ENCODE measurements around the gene DPYD.

The DPYD gene

GRCh38 chr1:97298966-97299365 lies 621.9 kb downstream of the DPYD start:
- no peak overlapping the region for H3K4me3 ChIP-seq (ENCODE audit: low read length)
- DNase-seq (ENCODE audit: low read depth, low spot score) = no peak
- no CpG with 5 or more reads among the region's 1 CpG for WGBS (ENCODE audit: insufficient coverage, insufficient read length)
- H3K27ac ChIP-seq (ENCODE audit: low read length) = no peak overlapping the region
- H3K9me3 ChIP-seq (ENCODE audit: control insufficient read depth, insufficient read depth, low read length) = no peaks in the 10 kb centered on the region
- H3K36me3 ChIP-seq (ENCODE audit: control insufficient read depth, insufficient read depth, low read length) = no peaks in the 10 kb centered on the region
- H3K4me1 ChIP-seq (ENCODE audit: control insufficient read depth, insufficient read depth, low read length) = no peaks in the 10 kb centered on the region
- H3K27me3 ChIP-seq (ENCODE audit: control insufficient read depth, insufficient read depth, low read length) = no peaks in the 10 kb centered on the region

DNA sequence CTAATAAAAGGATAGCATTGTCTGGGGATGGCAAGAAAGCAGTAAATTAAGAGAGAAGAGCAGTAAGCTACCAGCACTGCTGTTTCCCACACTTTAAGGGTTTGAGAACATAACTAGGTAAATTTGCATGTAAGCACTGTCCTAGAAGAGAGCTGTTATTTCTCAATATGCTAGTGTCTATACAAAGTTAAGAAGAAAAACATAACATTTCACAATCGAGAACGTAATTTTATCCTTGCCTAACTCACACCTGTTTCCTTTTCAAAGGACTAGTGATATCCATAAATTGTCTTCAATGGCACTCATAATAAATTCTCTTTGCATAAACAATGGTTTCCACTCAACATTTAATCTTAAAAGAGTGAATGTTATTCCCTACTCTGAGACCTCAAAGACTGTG lies 623.2 kb downstream of the DPYD start:
- Histone ChIP-seq H3K27me3 (ENCODE audit: control insufficient read depth, insufficient read depth, low read length) (no peaks in the 10 kb centered on the region), H3K36me3 (ENCODE audit: control insufficient read depth, insufficient read depth, low read length) (no peaks in the 10 kb centered on the region), H3K27ac (ENCODE audit: low read length) (no peak overlapping the region), H3K4me1 (ENCODE audit: control insufficient read depth, insufficient read depth, low read length) (no peaks in the 10 kb centered on the region), H3K9me3 (ENCODE audit: control insufficient read depth, insufficient read depth, low read length) (no peaks in the 10 kb centered on the region), H3K4me3 (ENCODE audit: low read length) (no peak overlapping the region)
- no peak for DNase-seq (ENCODE audit: low read depth, low spot score)
- no CpG with 5 or more reads among the region's 2 CpGs for WGBS (ENCODE audit: insufficient coverage, insufficient read length)

DNA sequence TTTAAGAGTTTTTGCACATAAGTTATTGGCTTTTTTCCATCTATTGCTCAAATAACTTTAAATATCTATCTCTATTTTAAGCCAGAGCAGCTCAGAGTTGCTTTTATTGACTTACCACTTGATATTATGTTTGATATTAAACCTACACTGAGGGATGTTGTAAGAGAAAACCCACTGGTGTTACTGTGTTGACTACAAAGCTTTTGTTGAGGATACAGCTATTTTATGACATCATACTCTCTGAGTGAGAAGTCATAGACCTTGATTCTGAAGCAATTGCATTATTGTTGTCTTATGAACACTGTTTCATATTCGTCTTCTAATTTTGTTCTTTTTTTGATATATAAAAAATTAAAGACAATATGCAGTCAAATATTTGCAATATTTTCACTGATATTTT lies 638.9 kb downstream of the DPYD start:
- WGBS (ENCODE audit: insufficient coverage, insufficient read length) = no CpG with 5 or more reads among the region's 1 CpG
- no peak for DNase-seq (ENCODE audit: low read depth, low spot score)
- H3K27me3 ChIP-seq (ENCODE audit: control insufficient read depth, insufficient read depth, low read length) = no peaks in the 10 kb centered on the region
- no peaks in the 10 kb centered on the region for H3K9me3 ChIP-seq (ENCODE audit: control insufficient read depth, insufficient read depth, low read length)
- H3K27ac ChIP-seq (ENCODE audit: low read length) = no peak overlapping the region
- H3K4me3 ChIP-seq (ENCODE audit: low read length) = no peak overlapping the region
- no peaks in the 10 kb centered on the region for H3K4me1 ChIP-seq (ENCODE audit: control insufficient read depth, insufficient read depth, low read length)
- H3K36me3 ChIP-seq (ENCODE audit: control insufficient read depth, insufficient read depth, low read length) = no peaks in the 10 kb centered on the region

DNA sequence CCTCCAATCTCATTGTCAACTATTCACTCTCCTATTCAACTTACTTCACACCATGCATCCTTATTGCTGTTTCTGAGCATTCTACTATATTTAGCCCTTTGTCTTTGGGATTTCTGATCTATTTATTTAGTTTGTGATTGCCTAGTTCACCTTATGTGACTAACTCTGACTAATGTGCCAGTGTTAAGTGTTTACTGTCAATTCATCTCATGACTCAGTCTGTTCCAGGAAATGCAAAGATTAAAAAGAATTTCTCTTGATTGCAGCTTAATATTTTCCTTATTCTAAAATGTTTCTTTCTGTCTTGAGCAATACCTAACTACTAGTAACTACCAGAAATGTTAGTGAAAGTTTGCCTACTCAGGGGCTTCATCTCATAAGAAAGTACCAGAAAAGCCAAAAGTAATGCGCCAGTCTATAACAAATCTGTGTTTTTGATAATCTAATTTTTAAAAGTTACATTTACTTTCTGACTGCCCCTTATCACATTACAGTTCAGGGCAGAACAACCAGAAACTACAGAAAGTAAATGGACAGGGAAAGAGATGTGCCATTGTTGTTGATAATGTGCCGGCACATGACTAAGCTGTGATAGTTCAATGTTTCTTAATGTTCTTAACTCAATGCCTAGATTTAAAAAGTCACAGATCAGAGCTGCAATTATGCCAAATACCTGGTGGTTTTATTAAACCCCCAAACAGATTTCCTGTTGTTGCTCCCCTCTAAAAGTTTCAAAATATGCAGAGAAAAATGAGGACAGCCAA lies 642.8 kb downstream of the DPYD start:
- no CpG with 5 or more reads among the region's 2 CpGs for WGBS (ENCODE audit: insufficient coverage, insufficient read length)
- no peak for DNase-seq (ENCODE audit: low read depth, low spot score)
- Histone ChIP-seq H3K4me1 (ENCODE audit: control insufficient read depth, insufficient read depth, low read length) (no peaks in the 10 kb centered on the region), H3K27ac (ENCODE audit: low read length) (no peak overlapping the region), H3K27me3 (ENCODE audit: control insufficient read depth, insufficient read depth, low read length) (no peaks in the 10 kb centered on the region), H3K36me3 (ENCODE audit: control insufficient read depth, insufficient read depth, low read length) (no peaks in the 10 kb centered on the region), H3K4me3 (ENCODE audit: low read length) (no peak overlapping the region), H3K9me3 (ENCODE audit: control insufficient read depth, insufficient read depth, low read length) (no peaks in the 10 kb centered on the region)

- WGBS (ENCODE audit: insufficient coverage, insufficient read length) = no CpG with 5 or more reads among the region's 6 CpGs
Measured at GRCh38 chr1:97271916-97272788, 648.7 kb downstream of the DPYD start.

GRCh38 chr1:97270508-97271307 lies 650.1 kb downstream of the DPYD start:
- H3K4me1 ChIP-seq (ENCODE audit: control insufficient read depth, insufficient read depth, low read length) = no peaks in the 10 kb centered on the region
- no peak overlapping the region for H3K4me3 ChIP-seq (ENCODE audit: low read length)
- no peak for DNase-seq (ENCODE audit: low read depth, low spot score)
- no CpG with 5 or more reads among the region's 3 CpGs for WGBS (ENCODE audit: insufficient coverage, insufficient read length)
- no peaks in the 10 kb centered on the region for H3K27me3 ChIP-seq (ENCODE audit: control insufficient read depth, insufficient read depth, low read length)
- H3K36me3 ChIP-seq (ENCODE audit: control insufficient read depth, insufficient read depth, low read length) = no peaks in the 10 kb centered on the region
- H3K27ac ChIP-seq (ENCODE audit: low read length) = no peak overlapping the region
- H3K9me3 ChIP-seq (ENCODE audit: control insufficient read depth, insufficient read depth, low read length) = no peaks in the 10 kb centered on the region

More at GRCh38 chr1:97271916-97272788, 648.7 kb downstream of the DPYD start:
- Histone ChIP-seq H3K4me1 (ENCODE audit: control insufficient read depth, insufficient read depth, low read length) (no peaks in the 10 kb centered on the region), H3K36me3 (ENCODE audit: control insufficient read depth, insufficient read depth, low read length) (no peaks in the 10 kb centered on the region), H3K4me3 (ENCODE audit: low read length) (no peak overlapping the region), H3K27ac (ENCODE audit: low read length) (no peak overlapping the region), H3K27me3 (ENCODE audit: control insufficient read depth, insufficient read depth, low read length) (no peaks in the 10 kb centered on the region), H3K9me3 (ENCODE audit: control insufficient read depth, insufficient read depth, low read length) (no peaks in the 10 kb centered on the region)
- DNase-seq (ENCODE audit: low read depth, low spot score) = no peak

DNA sequence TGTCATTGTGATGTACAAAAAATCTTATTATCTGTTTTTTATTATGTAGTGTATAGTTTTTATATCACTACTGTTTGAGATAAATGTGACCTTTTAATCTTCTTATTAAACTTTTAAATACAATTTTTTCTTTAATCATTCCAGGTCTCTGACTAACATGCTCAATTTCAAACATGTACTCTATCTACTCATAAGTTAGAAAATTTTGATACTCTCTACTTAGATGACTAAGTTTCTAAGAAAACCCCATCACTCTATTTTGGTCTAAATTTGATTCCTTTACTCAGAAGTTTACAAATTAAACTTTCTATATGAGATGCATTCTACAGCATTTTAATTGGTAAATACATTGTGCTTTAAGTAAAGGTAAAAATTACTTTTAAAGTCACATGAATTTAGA lies 655.2 kb downstream of the DPYD start:
- Histone ChIP-seq H3K27ac (ENCODE audit: low read length) (no peak overlapping the region), H3K36me3 (ENCODE audit: control insufficient read depth, insufficient read depth, low read length) (no peaks in the 10 kb centered on the region), H3K4me3 (ENCODE audit: low read length) (no peak overlapping the region), H3K27me3 (ENCODE audit: control insufficient read depth, insufficient read depth, low read length) (no peaks in the 10 kb centered on the region), H3K4me1 (ENCODE audit: control insufficient read depth, insufficient read depth, low read length) (no peaks in the 10 kb centered on the region), H3K9me3 (ENCODE audit: control insufficient read depth, insufficient read depth, low read length) (no peaks in the 10 kb centered on the region)
- no peak for DNase-seq (ENCODE audit: low read depth, low spot score)

DNA sequence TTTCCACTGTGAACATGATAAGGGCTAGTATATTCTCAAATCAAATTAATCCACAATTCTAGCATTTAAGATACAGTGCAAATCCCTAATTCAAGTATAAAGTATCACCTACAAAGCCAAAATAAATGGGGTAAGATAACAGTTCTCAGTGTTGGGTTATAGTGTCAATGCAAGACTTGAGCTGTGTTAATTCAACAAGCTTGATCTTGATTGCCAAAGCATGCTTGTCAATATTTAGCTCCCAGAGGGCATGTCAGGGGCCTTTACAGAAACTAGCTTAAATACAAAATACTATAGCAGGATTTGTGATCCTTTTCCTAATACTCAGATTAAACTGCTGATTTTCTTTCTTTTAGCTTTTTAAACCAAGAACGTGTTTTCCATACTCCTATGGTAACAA lies 658.0 kb downstream of the DPYD start:
- H3K36me3 ChIP-seq (ENCODE audit: control insufficient read depth, insufficient read depth, low read length) = no peaks in the 10 kb centered on the region
- no peaks in the 10 kb centered on the region for H3K27me3 ChIP-seq (ENCODE audit: control insufficient read depth, insufficient read depth, low read length)
- no peaks in the 10 kb centered on the region for H3K9me3 ChIP-seq (ENCODE audit: control insufficient read depth, insufficient read depth, low read length)
- H3K4me1 ChIP-seq (ENCODE audit: control insufficient read depth, insufficient read depth, low read length) = no peaks in the 10 kb centered on the region
- H3K27ac ChIP-seq (ENCODE audit: low read length) = no peak overlapping the region
- WGBS (ENCODE audit: insufficient coverage, insufficient read length) = no CpG with 5 or more reads among the region's 1 CpG
- DNase-seq (ENCODE audit: low read depth, low spot score) = no peak
- H3K4me3 ChIP-seq (ENCODE audit: low read length) = no peak overlapping the region

DNA sequence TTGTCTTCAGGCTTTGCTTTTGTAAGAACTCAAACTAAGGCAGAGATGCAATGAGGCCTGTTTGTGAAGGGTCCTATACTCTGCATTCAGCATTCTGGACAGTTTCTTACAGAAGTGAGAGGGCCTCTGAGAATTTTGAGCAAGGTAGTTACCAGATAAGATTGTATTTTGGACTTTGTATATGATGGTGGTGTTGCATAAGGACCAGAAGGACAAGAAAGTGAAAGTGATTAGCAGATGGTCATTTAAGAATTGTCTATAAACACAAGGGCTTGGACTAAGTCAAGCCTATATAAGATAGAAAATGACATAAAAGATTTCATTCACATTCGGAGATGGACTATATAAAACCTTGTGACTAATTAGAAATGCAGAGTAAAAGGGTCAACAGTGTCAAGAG lies 662.2 kb downstream of the DPYD start:
- Histone ChIP-seq H3K27ac (ENCODE audit: low read length) (no peak overlapping the region), H3K4me3 (ENCODE audit: low read length) (no peak overlapping the region), H3K9me3 (ENCODE audit: control insufficient read depth, insufficient read depth, low read length) (no peaks in the 10 kb centered on the region), H3K36me3 (ENCODE audit: control insufficient read depth, insufficient read depth, low read length) (no peaks in the 10 kb centered on the region), H3K4me1 (ENCODE audit: control insufficient read depth, insufficient read depth, low read length) (no peaks in the 10 kb centered on the region), H3K27me3 (ENCODE audit: control insufficient read depth, insufficient read depth, low read length) (no peaks in the 10 kb centered on the region)
- no CpG with 5 or more reads among the region's 1 CpG for WGBS (ENCODE audit: insufficient coverage, insufficient read length)
- no peak for DNase-seq (ENCODE audit: low read depth, low spot score)

- no peak for DNase-seq (ENCODE audit: low read depth, low spot score)
- Histone ChIP-seq H3K27me3 (ENCODE audit: control insufficient read depth, insufficient read depth, low read length) (no peaks in the 10 kb centered on the region), H3K9me3 (ENCODE audit: control insufficient read depth, insufficient read depth, low read length) (no peaks in the 10 kb centered on the region), H3K27ac (ENCODE audit: low read length) (no peak overlapping the region), H3K4me1 (ENCODE audit: control insufficient read depth, insufficient read depth, low read length) (no peaks in the 10 kb centered on the region), H3K36me3 (ENCODE audit: control insufficient read depth, insufficient read depth, low read length) (no peaks in the 10 kb centered on the region), H3K4me3 (ENCODE audit: low read length) (no peak overlapping the region)
- no CpG with 5 or more reads among the region's 4 CpGs for WGBS (ENCODE audit: insufficient coverage, insufficient read length)
Measured at GRCh38 chr1:97254731-97255463, 665.9 kb downstream of the DPYD start.
